GM19239 (cell line): ENCODE measurements around the gene ERBB4.
"Not testable (repeated sequence)": the region's sequence is repeated elsewhere in the genome, so short reads cannot be mapped to it uniquely, and the experiment has no call there.

Experiments
- DNase-seq: peaks from one replicate; pipeline ENCODE4 v3.0.0; 2011; ENCODE audit warnings: low spot score; ENCODE audit not compliant: insufficient read length
- FAIRE-seq: peaks from 2 replicates; lab custom pipeline; 2011; peaks lifted over from hg19 to GRCh38; lab: Jason Lieb, UNC

ERBB4 gene

DNA sequence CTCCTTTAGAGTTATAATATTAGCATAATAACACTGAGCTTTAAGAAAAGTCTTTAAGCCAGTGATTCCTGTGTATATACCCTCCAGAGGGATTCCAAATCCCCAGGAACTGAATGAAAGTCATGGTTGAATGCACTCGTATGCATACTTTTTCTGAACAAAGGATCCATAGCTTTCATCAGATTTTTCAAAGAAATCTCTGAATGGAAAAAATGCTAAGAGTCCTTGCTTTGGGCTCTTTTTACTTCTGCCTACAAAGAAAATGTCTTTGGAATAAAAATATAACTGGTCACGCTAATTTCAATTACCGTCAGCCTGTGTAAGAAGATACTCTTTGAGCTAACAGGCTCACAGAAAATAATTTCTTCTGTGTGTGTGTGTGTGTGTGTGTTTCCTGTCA is 939.5 kb downstream of the ERBB4 start:
- no peak for FAIRE-seq
- DNase-seq, result no peak

GRCh38 chr2:211598238-211598637 is 940.4 kb downstream of the ERBB4 start:
- no peak for DNase-seq
- no peak for FAIRE-seq

GRCh38 chr2:211592006-211592405 is 946.6 kb downstream of the ERBB4 start:
- DNase-seq, FAIRE-seq: not testable (repeated sequence)

- DNase-seq (no peak), FAIRE-seq (no peak)
Observed at GRCh38 chr2:211591426-211591825, 947.2 kb downstream of the ERBB4 start.

DNA sequence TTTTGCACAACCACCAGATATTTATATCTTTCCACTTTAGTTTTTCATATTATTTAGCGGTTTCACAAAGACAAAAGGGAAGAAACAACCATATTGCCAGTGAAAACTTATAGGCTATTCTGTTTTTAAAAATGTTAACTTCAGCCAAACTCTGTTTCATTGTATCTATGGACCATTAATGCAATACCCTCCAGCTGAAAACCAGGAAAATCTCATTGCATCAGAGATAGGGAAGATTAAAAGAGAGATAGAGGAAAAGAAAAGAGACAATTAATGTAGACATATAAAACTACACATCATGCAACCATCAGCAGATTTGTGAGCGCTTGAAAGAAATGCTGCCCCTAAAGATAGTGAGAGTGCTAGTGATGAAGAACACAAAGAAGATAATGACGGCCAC is 970.2 kb downstream of the ERBB4 start:
- no peak for FAIRE-seq

DNA sequence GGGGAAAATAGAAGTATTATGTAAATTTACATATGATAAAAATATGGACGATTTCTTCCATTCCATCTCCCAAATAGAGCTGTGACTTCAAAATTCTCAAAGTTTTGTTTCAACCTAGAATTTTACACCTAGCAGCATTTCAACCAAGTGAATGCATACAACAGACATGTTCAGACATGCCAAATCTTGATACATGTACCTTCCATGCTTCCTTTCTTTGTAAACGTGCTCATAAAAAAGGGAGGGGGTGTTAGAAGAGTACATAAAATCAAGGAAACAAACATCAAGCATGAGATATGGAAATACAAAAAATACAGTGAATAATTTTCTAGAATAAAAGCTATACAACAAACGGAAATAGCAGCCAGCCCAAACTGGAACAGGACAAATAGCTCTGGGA is 974.2 kb downstream of the ERBB4 start:
- no peak for FAIRE-seq
- DNase-seq, result no peak

More for the DNA sequence above, 970.2 kb downstream of the ERBB4 start:
- no peak for DNase-seq

DNA sequence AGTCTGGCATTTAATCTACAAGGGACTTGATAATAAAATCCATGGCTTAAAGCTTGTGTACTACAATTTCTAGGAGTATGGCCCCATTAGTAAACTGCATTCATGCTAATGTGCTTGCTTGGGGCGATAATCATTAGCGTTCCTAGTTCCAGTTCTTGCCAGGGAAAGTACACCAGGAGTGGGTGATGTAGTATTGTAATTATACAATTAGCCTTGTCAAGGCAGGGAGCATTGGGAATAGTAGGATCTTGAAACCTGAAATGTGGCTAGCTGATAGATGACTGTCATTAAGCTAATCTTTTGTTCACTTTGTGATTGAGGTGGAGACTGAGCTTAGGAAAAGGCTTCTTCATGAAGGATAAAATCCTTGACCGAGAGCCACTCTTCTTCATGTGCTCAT is 993.0 kb downstream of the ERBB4 start:
- FAIRE-seq (no peak), DNase-seq (no peak)

DNA sequence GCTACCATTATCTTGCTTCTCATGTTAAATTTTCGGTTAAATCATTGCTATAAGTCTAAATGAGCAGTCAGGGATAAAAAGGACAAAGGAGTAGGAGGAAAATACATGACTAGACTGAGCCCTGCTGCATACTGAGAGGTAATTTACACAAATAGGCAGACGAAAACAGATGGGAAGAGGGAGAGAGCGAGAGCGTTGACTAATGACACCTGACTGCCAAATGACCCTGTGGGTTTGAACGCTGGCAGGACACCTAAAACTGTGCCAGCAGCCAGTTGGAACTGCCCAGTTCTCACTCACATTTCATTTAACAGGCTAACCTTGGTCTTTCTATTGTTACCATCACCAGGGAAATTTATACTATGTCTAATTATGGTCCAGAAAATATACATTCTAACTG is 1004.0 kb downstream of the ERBB4 start:
- DNase-seq (no peak), FAIRE-seq (no peak)

DNA sequence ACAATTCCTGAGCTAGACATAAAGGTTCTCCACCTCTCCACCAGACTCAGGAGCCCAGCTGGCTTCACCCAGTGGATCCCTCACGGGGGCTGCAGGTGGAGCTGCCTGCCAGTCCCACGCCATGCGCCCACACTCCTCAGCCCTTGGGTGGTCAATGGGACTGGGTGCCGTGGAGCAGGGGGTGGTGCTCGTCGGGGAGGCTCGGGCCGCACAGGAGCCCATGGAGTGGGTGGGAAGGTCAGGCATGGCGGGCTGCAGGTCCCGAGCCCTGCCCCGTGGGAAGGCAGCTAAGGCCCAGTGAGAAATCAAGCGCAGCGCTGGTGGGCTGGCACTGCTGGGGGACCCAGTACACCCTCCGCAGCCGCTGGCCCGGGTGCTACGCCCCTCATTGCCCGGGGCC is 1014.4 kb downstream of the ERBB4 start:
- not testable (repeated sequence) for DNase-seq, FAIRE-seq

DNA sequence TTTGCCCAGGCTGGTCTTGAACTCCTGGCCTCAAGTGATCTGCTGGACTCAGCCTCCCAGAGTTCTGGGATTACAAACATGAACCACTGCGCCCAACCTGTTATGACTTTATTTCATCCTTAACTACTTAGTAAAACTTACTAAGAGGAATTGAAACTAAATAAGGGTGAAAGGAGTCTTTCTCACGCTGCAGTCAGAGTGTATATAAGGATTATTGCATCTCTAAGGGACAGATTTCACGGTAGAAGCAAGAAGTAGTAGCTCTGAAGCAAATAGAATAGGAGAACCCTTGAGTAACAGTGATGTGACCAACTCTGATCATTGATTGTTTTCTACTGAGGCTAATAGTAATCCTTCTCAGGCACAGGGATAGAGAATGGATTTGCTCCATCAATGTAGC is 1022.1 kb downstream of the ERBB4 start:
- DNase-seq, result no peak
- FAIRE-seq, result no peak

- DNase-seq (no peak), FAIRE-seq (no peak)
Observed at GRCh38 chr2:211514049-211514448, 1024.6 kb downstream of the ERBB4 start.

GRCh38 chr2:211513446-211513845 is 1025.2 kb downstream of the ERBB4 start:
- DNase-seq, result no peak
- no peak for FAIRE-seq

DNA sequence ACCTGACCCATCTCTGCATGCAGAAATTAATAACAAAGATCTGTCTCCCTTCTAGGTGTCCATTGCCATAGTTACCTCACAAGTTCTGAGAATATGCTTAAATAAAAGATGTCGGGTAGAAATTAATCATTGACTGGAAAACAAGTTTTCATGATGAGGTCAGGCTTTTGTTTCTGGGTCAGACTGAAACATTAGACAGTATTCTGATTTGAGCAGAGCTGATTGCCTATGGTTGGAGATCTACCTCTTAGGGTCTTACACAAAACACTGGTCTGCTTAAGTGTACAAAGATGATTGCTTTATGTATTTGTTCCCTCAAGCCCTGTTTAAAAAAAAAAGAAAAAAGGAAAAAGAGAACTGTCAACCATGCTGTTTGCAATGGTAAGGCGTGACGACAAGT is 1025.8 kb downstream of the ERBB4 start:
- FAIRE-seq (no peak), DNase-seq (no peak)

DNA sequence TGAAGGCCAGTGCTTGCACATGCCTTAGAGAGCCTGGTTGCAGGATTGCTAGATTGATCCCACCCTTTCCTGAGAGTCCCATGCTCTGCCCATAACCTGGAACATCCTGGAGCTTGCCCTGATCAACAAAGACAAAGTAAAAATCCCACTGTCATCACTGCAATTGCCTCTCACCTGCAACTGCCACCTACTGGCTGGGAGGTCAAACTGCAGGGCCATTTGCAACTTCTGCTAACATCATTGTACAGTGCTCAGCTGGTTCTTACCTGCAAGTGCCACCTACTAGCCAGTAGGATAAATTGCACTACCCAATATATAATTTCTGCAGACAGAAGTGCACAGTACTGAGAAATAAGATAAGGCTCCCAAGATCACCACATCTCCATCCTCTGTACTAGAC is 1034.7 kb downstream of the ERBB4 start:
- DNase-seq (no peak), FAIRE-seq (no peak)

- DNase-seq, result no peak
- no peak for FAIRE-seq
Observed at GRCh38 chr2:211503198-211503597, 1035.4 kb downstream of the ERBB4 start.

DNA sequence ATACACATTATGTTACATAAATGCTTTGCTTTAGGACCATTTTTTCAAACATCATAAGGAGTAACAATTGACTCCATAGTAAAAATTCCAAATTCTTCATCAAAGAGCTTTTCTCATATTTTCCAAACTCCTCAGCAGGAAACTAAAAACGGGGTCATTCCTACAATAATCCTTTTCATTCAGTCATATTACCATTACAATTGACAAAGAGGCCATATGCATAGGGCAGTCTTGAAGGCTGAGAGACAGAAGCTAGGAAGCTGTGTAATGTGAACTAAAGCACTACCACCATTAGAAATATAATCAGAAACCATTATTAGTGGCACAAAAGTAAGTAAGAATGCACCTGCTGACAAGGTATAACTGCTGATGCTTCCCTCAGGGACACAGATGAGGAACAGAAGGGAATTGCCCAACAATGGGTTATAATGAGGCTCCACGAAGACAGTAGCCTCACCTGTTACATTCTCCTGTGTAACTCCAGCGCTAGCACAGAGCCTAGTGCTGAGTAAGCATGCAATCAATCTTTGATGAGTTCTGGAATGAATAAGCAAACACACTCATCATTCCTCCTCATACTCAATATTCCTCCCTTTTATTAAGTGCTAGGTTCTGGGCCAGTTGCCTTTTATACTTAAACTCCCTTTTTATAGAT is 1039.9 kb downstream of the ERBB4 start:
- FAIRE-seq, result no peak
- DNase-seq, result no peak

DNA sequence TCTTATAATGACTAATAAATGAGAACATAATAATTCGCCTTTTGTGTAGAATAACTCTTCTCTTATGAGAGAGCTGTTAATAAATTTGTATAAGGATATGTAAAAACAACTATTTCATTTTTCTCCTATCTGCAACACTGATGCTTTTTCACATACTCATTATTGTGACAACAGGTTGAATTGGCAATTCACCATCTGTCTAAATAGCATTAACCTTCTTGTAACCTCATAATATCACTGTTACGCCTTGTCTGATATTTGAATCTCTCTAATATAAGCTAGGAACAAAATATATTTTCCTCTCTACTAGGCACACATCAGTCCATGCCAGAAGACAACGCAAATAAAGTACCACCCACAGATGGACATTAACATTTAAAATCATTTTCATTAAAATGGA is 1043.3 kb downstream of the ERBB4 start:
- FAIRE-seq, result no peak
- no peak for DNase-seq

- FAIRE-seq (no peak), DNase-seq (no peak)
Observed at GRCh38 chr2:211494536-211494935, 1044.1 kb downstream of the ERBB4 start.

GRCh38 chr2:211494085-211494484 is 1044.5 kb downstream of the ERBB4 start:
- FAIRE-seq (no peak), DNase-seq (no peak)

DNA sequence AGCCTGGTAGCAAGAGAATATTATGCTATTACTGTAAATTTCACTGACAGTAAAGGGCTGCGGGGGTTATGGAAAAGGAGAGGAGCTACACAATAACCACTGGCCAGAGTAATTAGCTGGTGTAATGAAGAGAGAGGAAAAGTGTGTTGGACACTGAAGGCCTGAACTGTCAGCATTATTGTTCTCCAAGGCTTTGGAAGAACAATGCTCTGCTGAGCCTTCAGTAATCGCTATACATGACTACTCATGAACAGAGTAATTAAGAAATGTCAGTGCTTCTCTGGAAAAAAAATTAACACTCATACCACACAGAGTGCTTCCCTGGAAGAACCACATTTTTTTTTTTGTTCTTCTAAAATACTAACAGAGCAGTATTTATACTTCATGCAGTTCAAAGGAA is 1050.9 kb downstream of the ERBB4 start:
- FAIRE-seq, result no peak

GRCh38 chr2:211479536-211480150 is 1059.0 kb downstream of the ERBB4 start:
- DNase-seq (no peak), FAIRE-seq (no peak)

More for the DNA sequence above, 1050.9 kb downstream of the ERBB4 start:
- no peak for DNase-seq
